ENCODE data around the gene AP1S3.
"Not testable (repeated sequence)": the region's sequence is repeated elsewhere in the genome, so short reads cannot be mapped to it uniquely, and the experiment has no call there.

The AP1S3 gene

GRCh38 chr2:223800908-223801307 is 36.5 kb downstream of the AP1S3 start:
- DNase-seq (ENCODE audit: low read depth) = no peak

GRCh38 chr2:223797811-223798721 is 39.3 kb downstream of the AP1S3 start:
- no peak for DNase-seq (ENCODE audit: low read depth)

- no peak for DNase-seq (ENCODE audit: low read depth)
Observed at GRCh38 chr2:223797037-223797436, 40.3 kb downstream of the AP1S3 start.

GRCh38 chr2:223789423-223789822 is 48.0 kb downstream of the AP1S3 start:
- DNase-seq (ENCODE audit: low read depth) = no peak

- DNase-seq (ENCODE audit: low read depth) = no peak
Observed at GRCh38 chr2:223788826-223789225, 48.6 kb downstream of the AP1S3 start.

GRCh38 chr2:223788106-223788505 is 49.3 kb downstream of the AP1S3 start:
- not testable (repeated sequence) for DNase-seq (ENCODE audit: low read depth)

GRCh38 chr2:223787358-223787757 is 50.0 kb downstream of the AP1S3 start:
- no peak for DNase-seq (ENCODE audit: low read depth)

- DNase-seq (ENCODE audit: low read depth) = no peak
Observed at GRCh38 chr2:223786943-223787342, 50.4 kb downstream of the AP1S3 start.

GRCh38 chr2:223786236-223786635 is 51.1 kb downstream of the AP1S3 start:
- DNase-seq (ENCODE audit: low read depth) = no peak

- no peak for DNase-seq (ENCODE audit: low read depth)
Observed at GRCh38 chr2:223784221-223784772, 53.1 kb downstream of the AP1S3 start.

GRCh38 chr2:223782629-223783028 is 54.8 kb downstream of the AP1S3 start:
- DNase-seq (ENCODE audit: low read depth) = no peak

- no peak for DNase-seq (ENCODE audit: low read depth)
Observed at GRCh38 chr2:223781560-223781959, 55.8 kb downstream of the AP1S3 start.

GRCh38 chr2:223779877-223780276 is 57.5 kb downstream of the AP1S3 start:
- DNase-seq (ENCODE audit: low read depth) = no peak

- no peak for DNase-seq (ENCODE audit: low read depth)
Observed at GRCh38 chr2:223774193-223774592, 63.2 kb downstream of the AP1S3 start.

- DNase-seq (ENCODE audit: low read depth) = no peak
Observed at GRCh38 chr2:223772363-223772762, 65.0 kb downstream of the AP1S3 start.

- no peak for DNase-seq (ENCODE audit: low read depth)
Observed at GRCh38 chr2:223771475-223771874, 65.9 kb downstream of the AP1S3 start.

GRCh38 chr2:223768179-223768578 is 69.2 kb downstream of the AP1S3 start:
- DNase-seq (ENCODE audit: low read depth) = no peak

GRCh38 chr2:223767341-223767740 is 70.0 kb downstream of the AP1S3 start:
- DNase-seq (ENCODE audit: low read depth) = no peak

GRCh38 chr2:223765221-223765785 is 72.1 kb downstream of the AP1S3 start:
- no peak for DNase-seq (ENCODE audit: low read depth)

GRCh38 chr2:223764796-223765195 is 72.6 kb downstream of the AP1S3 start:
- DNase-seq (ENCODE audit: low read depth) = no peak

GRCh38 chr2:223762853-223763252 is 74.5 kb downstream of the AP1S3 start:
- no peak for DNase-seq (ENCODE audit: low read depth)

- DNase-seq (ENCODE audit: low read depth) = not testable (repeated sequence)
Observed at GRCh38 chr2:223761746-223762145, 75.6 kb downstream of the AP1S3 start.

- peak; percentile 21 for DNase-seq (ENCODE audit: low read depth)
Observed at GRCh38 chr2:223760838-223761502, 76.4 kb downstream of the AP1S3 start.

All from T-helper 22 cell (primary cell).